Measurements from ENCODE around the gene KCNQ1. TPM values are rescaled to one million over a fixed set of nuclear protein-coding genes. Genes with fewer than 3 reads are reported as not detected.

Gene KCNQ1
- total and polyA plus RNA-seq, 2 donors (not counting 1 experiment from before 2014, with no cell fraction given): 21.5 to 28.8 TPM

GRCh38 chr11:2461956-2462542, 17.2 kb downstream of the KCNQ1 start:
- H3K9me3 ChIP-seq (ENCODE audit: control extremely low read depth in 1 of 3, control insufficient read depth in 2 of 3, insufficient read depth in 1 of 3, low read length in 2 of 3): no peaks in the 10 kb centered on the region
- no peaks in the 10 kb centered on the region for H3K27me3 Mint-ChIP-seq
- no peaks in the 10 kb centered on the region for H3K9me3 Mint-ChIP-seq (ENCODE audit: insufficient read depth)
- DNase-seq (no peak), ATAC-seq (ENCODE audit: low read depth) (no peak)
- no peak overlapping the region for H3K9ac ChIP-seq (ENCODE audit: low read length)
- no peak overlapping the region for H3K27ac Mint-ChIP-seq
- no peaks in the 10 kb centered on the region for H3K27me3 ChIP-seq (replicated peaks in 1 of 4; ENCODE audit: control extremely low read depth in 1 of 4, control insufficient read depth in 3 of 4, insufficient read depth in 4 of 4, low read length in 3 of 4)
- peaks cover 71% of the 10 kb centered on the region for H3K79me2 ChIP-seq (ENCODE audit: control insufficient read depth, insufficient read depth, low read length)
- H3K4me1 Mint-ChIP-seq: peaks cover 66% of the 10 kb centered on the region
- peaks cover 74% of the 10 kb centered on the region for H4K20me1 ChIP-seq (ENCODE audit: control insufficient read depth, insufficient read depth, low read length, poor library complexity, severe bottlenecking)
- ChIA-PET CTCF (interaction anchor here (0.6 to 1.1 kb wide), 2 partner anchors 426 to 427 kb away, joined by 3 to 4 read pairs; no protein-coding TSS in a partner anchor), POLR2A (no interaction called here)
- no peaks in the 10 kb centered on the region for H3K36me3 ChIP-seq (replicated peaks in 1 of 2; ENCODE audit: control extremely low read depth in 1 of 2, control insufficient read depth in 1 of 2, extremely low read depth in 1 of 2, insufficient read depth in 2 of 2, low read length in 1 of 2)
- TF ChIP-seq EZH2 (IDR thresholded peaks at IDR 0.05; ENCODE audit: borderline replicate concordance, insufficient read depth, low read depth, low read length, poor library complexity, severe bottlenecking): no peak
- TF ChIP-seq, protein P1, sequence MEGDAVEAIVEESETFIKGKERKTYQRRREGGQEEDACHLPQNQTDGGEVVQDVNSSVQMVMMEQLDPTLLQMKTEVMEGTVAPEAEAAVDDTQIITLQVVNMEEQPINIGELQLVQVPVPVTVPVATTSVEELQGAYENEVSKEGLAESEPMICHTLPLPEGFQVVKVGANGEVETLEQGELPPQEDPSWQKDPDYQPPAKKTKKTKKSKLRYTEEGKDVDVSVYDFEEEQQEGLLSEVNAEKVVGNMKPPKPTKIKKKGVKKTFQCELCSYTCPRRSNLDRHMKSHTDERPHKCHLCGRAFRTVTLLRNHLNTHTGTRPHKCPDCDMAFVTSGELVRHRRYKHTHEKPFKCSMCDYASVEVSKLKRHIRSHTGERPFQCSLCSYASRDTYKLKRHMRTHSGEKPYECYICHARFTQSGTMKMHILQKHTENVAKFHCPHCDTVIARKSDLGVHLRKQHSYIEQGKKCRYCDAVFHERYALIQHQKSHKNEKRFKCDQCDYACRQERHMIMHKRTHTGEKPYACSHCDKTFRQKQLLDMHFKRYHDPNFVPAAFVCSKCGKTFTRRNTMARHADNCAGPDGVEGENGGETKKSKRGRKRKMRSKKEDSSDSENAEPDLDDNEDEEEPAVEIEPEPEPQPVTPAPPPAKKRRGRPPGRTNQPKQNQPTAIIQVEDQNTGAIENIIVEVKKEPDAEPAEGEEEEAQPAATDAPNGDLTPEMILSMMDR (IDR thresholded peaks at IDR 0.05): no peak
- H3K4me1 ChIP-seq (ENCODE audit: control insufficient read depth in 2 of 2, insufficient read depth in 2 of 2, low read length in 2 of 2): peaks cover 36 to 66% of the 10 kb centered on the region in 2 donors
- H3K4me2 ChIP-seq (replicated peaks; ENCODE audit: low read depth, low read length, poor library complexity, severe bottlenecking): peak overlapping the region; percentile 65
- no peak overlapping the region for H3K4me3 ChIP-seq (ENCODE audit: control extremely low read depth in 1 of 5, extremely low read depth in 1 of 5, insufficient read depth in 1 of 5, low read depth in 2 of 5, low read length in 4 of 5)
- H3K27ac ChIP-seq (ENCODE audit: low read length in 2 of 2): no peak overlapping the region
- H3K4me3 Mint-ChIP-seq: no peak overlapping the region
- H2AFZ ChIP-seq (ENCODE audit: insufficient read depth, low read depth, low read length, poor library complexity, severe bottlenecking): no peak overlapping the region
- WGBS (ENCODE audit: insufficient coverage): 82% methylated on average over 14 of the region's 14 CpGs
- intact Hi-C loops (cut with micrococcal nuclease): loop anchor here (2.0 kb wide), 1 partner anchor 17 kb away; the partner anchor contains the start of genes KCNQ1 and TRPM5

DNA sequence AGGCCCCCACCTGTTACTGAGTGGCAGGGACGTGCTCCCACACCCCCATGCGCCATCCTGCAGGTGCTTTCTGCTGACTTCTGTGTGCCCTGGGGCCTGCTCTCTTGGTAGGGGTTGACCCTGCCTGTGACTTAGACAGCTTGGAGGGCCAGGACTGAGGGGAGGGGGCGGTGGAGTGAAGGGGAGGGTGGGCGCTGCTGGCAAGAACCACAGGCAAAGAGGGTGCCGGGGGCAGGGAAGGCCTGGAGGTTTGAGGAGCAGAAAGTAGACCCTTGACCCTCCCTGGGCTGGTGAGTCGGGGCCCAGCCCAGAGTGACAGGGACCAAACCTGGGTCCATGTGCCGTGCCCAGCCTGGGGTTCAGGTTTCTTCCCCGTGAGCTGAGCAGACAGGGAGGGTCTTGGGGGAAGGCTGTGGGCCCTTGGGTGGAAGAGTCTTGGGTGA, 17.8 kb downstream of the KCNQ1 start:
- H3K9ac ChIP-seq (ENCODE audit: low read length): no peak overlapping the region
- Mint-ChIP-seq H3K4me1 (peaks cover 71% of the 10 kb centered on the region), H3K27ac (peak overlapping the region; percentile 46), H3K4me3 (no peak overlapping the region), H3K9me3 (ENCODE audit: insufficient read depth) (no peaks in the 10 kb centered on the region), H3K27me3 (no peaks in the 10 kb centered on the region)
- no peaks in the 10 kb centered on the region for H3K27me3 ChIP-seq (replicated peaks in 1 of 4; ENCODE audit: control extremely low read depth in 1 of 4, control insufficient read depth in 3 of 4, insufficient read depth in 4 of 4, low read length in 3 of 4)
- peaks cover 75% of the 10 kb centered on the region for H3K79me2 ChIP-seq (ENCODE audit: control insufficient read depth, insufficient read depth, low read length)
- CTCF ChIA-PET: no interaction called here
- H3K4me2 ChIP-seq (replicated peaks; ENCODE audit: low read depth, low read length, poor library complexity, severe bottlenecking): peak overlapping the region; percentile 65
- no peaks in the 10 kb centered on the region for H3K9me3 ChIP-seq (ENCODE audit: control extremely low read depth in 1 of 3, control insufficient read depth in 2 of 3, insufficient read depth in 1 of 3, low read length in 2 of 3)
- intact Hi-C loops (cut with micrococcal nuclease): loop anchor here (2.0 kb wide), 1 partner anchor 18 kb away; the partner anchor contains the start of genes KCNQ1 and TRPM5
- H2AFZ ChIP-seq (ENCODE audit: insufficient read depth, low read depth, low read length, poor library complexity, severe bottlenecking): no peak overlapping the region
- TF ChIP-seq, protein P1 (IDR thresholded peaks at IDR 0.05): no peak
- no peak for TF ChIP-seq EZH2 (IDR thresholded peaks at IDR 0.05; ENCODE audit: borderline replicate concordance, insufficient read depth, low read depth, low read length, poor library complexity, severe bottlenecking)
- H3K4me1 ChIP-seq (ENCODE audit: control insufficient read depth in 2 of 2, insufficient read depth in 2 of 2, low read length in 2 of 2): peaks cover 41 to 71% of the 10 kb centered on the region in 2 donors
- 84% methylated on average over 8 of the region's 8 CpGs for WGBS (ENCODE audit: insufficient coverage)
- H4K20me1 ChIP-seq (ENCODE audit: control insufficient read depth, insufficient read depth, low read length, poor library complexity, severe bottlenecking): peaks cover 79% of the 10 kb centered on the region
- DNase-seq: no peak
- no peak for ATAC-seq (ENCODE audit: low read depth)
- no peak overlapping the region for H3K27ac ChIP-seq (ENCODE audit: low read length in 2 of 2)
- H3K4me3 ChIP-seq (ENCODE audit: control extremely low read depth in 1 of 5, extremely low read depth in 1 of 5, insufficient read depth in 1 of 5, low read depth in 2 of 5, low read length in 4 of 5): no peak overlapping the region
- POLR2A ChIA-PET: no interaction called here
- H3K36me3 ChIP-seq (replicated peaks in 1 of 2; ENCODE audit: control extremely low read depth in 1 of 2, control insufficient read depth in 1 of 2, extremely low read depth in 1 of 2, insufficient read depth in 2 of 2, low read length in 1 of 2): no peaks in the 10 kb centered on the region

Data from B cell (primary cell).